Muscle of back (tissue), 10 donors: ENCODE data around the gene MRPL57. TPM values are rescaled to one million over a fixed set of nuclear protein-coding genes. Genes with fewer than 3 reads are reported as not detected.

Source experiments
- polyA plus RNA-seq, 10 donors: library from polyadenylated mRNA; unstranded; fragments of 120-200 nt; gene quantifications; one replicate each; pipeline ENCODE4 v1.2.1, GENCODE V29; 2013; ENCODE audit not compliant: insufficient read length in 10 of 10

Gene MRPL57
- polyA plus RNA-seq, 10 donors, result 13.4 to 18.4 (median 14.9) TPM

Other genes starting within 250 kb of the MRPL57 start
- gene LATS2, start 115.1 kb upstream of the MRPL57 start, polyA plus RNA-seq, result 10 to 100 TPM; 15.3 to 23.1 (median 19.2) TPM
- 100 to 1,000 TPM; 178 to 221 (median 192) TPM for gene SAP18, start 36.5 kb upstream of the MRPL57 start, polyA plus RNA-seq
- 1 to 10 TPM; 3.5 to 9.0 (median 5.7) TPM for gene SKA3, start 106 bp upstream of the MRPL57 start, polyA plus RNA-seq